ENCODE results near the gene ITPKC.

DNA sequence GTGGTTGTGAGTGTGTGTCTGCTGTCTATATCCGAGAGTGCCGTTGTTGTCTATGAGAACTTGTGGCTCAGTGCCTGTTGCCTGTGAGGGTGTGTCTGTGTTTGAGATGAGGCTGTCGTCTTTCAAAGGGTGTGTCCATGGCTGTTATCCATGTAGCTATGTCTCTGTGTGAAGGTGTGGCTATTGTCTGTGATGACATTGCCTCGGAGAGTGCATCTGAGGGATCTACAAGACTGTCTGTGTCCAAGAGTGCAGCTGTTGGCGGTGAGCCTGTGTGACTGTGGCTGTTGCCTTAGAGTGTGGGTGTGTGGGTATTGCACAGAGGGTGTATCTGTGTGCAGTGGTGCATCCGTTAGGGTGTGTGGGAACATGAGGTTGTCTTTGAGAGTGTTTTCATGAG lies 31.3 kb upstream of the ITPKC start:
- TF ChIP-seq, protein P1, sequence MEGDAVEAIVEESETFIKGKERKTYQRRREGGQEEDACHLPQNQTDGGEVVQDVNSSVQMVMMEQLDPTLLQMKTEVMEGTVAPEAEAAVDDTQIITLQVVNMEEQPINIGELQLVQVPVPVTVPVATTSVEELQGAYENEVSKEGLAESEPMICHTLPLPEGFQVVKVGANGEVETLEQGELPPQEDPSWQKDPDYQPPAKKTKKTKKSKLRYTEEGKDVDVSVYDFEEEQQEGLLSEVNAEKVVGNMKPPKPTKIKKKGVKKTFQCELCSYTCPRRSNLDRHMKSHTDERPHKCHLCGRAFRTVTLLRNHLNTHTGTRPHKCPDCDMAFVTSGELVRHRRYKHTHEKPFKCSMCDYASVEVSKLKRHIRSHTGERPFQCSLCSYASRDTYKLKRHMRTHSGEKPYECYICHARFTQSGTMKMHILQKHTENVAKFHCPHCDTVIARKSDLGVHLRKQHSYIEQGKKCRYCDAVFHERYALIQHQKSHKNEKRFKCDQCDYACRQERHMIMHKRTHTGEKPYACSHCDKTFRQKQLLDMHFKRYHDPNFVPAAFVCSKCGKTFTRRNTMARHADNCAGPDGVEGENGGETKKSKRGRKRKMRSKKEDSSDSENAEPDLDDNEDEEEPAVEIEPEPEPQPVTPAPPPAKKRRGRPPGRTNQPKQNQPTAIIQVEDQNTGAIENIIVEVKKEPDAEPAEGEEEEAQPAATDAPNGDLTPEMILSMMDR (IDR thresholded peaks at IDR 0.05) = no peak
- no peak for TF ChIP-seq POLR2A (IDR thresholded peaks at IDR 0.05)
